Measurements from ENCODE around the gene ROCK2.

DNA sequence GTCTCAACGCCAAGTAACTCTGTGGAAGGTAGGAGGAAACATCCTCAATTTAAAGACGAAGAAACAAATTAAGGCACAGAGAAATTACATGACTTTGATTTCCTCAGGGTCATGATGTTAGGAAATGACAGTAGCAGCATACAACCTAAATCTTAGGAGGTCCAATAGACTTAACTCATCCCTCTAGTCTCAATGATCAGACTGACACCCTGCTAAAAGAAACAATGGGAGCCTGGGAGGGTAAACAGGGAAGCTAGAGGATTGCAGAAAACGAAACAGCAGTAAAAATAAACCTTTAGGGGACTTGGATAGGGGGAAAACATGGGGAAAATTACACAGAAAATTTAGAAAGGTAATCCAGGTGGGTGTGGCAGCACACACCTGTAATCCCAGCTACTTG is 56.0 kb downstream of the ROCK2 start:
- TF ChIP-seq EZH2 (IDR thresholded peaks at IDR 0.05; ENCODE audit: low read length) = no peak
- TF ChIP-seq, protein P1, sequence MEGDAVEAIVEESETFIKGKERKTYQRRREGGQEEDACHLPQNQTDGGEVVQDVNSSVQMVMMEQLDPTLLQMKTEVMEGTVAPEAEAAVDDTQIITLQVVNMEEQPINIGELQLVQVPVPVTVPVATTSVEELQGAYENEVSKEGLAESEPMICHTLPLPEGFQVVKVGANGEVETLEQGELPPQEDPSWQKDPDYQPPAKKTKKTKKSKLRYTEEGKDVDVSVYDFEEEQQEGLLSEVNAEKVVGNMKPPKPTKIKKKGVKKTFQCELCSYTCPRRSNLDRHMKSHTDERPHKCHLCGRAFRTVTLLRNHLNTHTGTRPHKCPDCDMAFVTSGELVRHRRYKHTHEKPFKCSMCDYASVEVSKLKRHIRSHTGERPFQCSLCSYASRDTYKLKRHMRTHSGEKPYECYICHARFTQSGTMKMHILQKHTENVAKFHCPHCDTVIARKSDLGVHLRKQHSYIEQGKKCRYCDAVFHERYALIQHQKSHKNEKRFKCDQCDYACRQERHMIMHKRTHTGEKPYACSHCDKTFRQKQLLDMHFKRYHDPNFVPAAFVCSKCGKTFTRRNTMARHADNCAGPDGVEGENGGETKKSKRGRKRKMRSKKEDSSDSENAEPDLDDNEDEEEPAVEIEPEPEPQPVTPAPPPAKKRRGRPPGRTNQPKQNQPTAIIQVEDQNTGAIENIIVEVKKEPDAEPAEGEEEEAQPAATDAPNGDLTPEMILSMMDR (optimal IDR thresholded peaks at IDR 0.05 in 1 of 3, IDR thresholded peaks at IDR 0.05 in 1 of 3, conservative IDR thresholded peaks at IDR 0.05 in 1 of 3; ENCODE audit: extremely low read depth in 1 of 3, insufficient read depth in 2 of 3, low read length in 3 of 3) = no peak
